A673 (cell line): Measurements from ENCODE around the gene SNF8. TPM values are rescaled to one million over a fixed set of nuclear protein-coding genes. Genes with fewer than 3 reads are reported as not detected.

Experiments
- BruUV-seq: library from RNA; stranded (reverse); fragments of 400-500 nt; replicated peaks from 2 replicates; lab custom pipeline; 2021; lab: Mats Ljungman, UMichigan
- CTCF ChIA-PET: fragments of 300-600 bp; sonication (Branson Sonifier 250); formaldehyde crosslinking; loops from one replicate; lab custom pipeline; 2022; ENCODE audit warnings: antibody characterized with exemption; lab: Charles Lee
- POLR2A ChIA-PET: fragments of 300-600 bp; sonication (Branson Sonifier 250); formaldehyde crosslinking; loops from one replicate; lab custom pipeline; 2022; ENCODE audit warnings: antibody characterized with exemption; ENCODE audit not compliant: low non-redundant PET; lab: Charles Lee
- DNase-seq: peaks from one replicate; pipeline ENCODE4 v3.0.0-alpha.2; 2015; ENCODE audit warnings: low spot score
- H3K27ac ChIP-seq: fragments of 200-600 bp; sonication (generic); 2 replicates; pipeline ENCODE4 v1.5.1; 2016; ENCODE audit warnings: mixed run types, low read depth, mild to moderate bottlenecking, mixed read lengths, antibody characterized with exemption, low read length; ENCODE audit not compliant: poor library complexity, severe bottlenecking
- H3K27me3 ChIP-seq: fragments of 200-600 bp; sonication (generic); replicated peaks from 2 replicates; pipeline ENCODE4 v1.6.1; 2017; ENCODE audit warnings: mixed run types, low read depth, mild to moderate bottlenecking, mixed read lengths, antibody characterized with exemption, low read length; ENCODE audit not compliant: insufficient read depth, poor library complexity
- H3K36me3 ChIP-seq: fragments of 200-600 bp; sonication (generic); 2 replicates; pipeline ENCODE4 v1.6.1; 2016; ENCODE audit warnings: mixed run types, mild to moderate bottlenecking, mixed read lengths, antibody characterized with exemption, low read length; ENCODE audit not compliant: insufficient read depth, poor library complexity, severe bottlenecking
- H3K4me1 ChIP-seq: fragments of 200-600 bp; sonication (generic); 2 replicates; pipeline ENCODE4 v1.6.1; 2017; ENCODE audit warnings: mixed run types, mild to moderate bottlenecking, mixed read lengths, antibody characterized with exemption, low read length; ENCODE audit not compliant: insufficient read depth, poor library complexity, severe bottlenecking
- H3K4me3 ChIP-seq: fragments of 200-600 bp; sonication (generic); 2 replicates; pipeline ENCODE4 v1.5.1; 2016; ENCODE audit warnings: low read depth, mixed run types, mild to moderate bottlenecking, mixed read lengths, low read length; ENCODE audit not compliant: poor library complexity, severe bottlenecking
- H3K9me3 ChIP-seq: fragments of 200-600 bp; sonication (generic); 2 replicates; pipeline ENCODE4 v1.6.1; 2016; ENCODE audit warnings: mixed run types, low read depth, mild to moderate bottlenecking, mixed read lengths, antibody characterized with exemption, low read length; ENCODE audit not compliant: poor library complexity, severe bottlenecking
- EZH2 ChIP-seq: fragments of 200-600 bp; sonication (generic); IDR thresholded peaks from 2 replicates; pipeline ENCODE4 v1.6.1; 2017; ENCODE audit warnings: borderline replicate concordance, low read depth, mild to moderate bottlenecking, mixed read lengths, antibody characterized with exemption, low read length; ENCODE audit not compliant: poor library complexity, severe bottlenecking
- intact Hi-C: fragments of 100-400 bp; cut with micrococcal nuclease; formaldehyde crosslinking; loops from one replicate; pipeline ENCODE4 v1.10.0; 2022; ENCODE audit not compliant: unreplicated experiment
- total RNA-seq: library from RNA; stranded (reverse); gene quantifications from 2 replicates; pipeline ENCODE4 v1.2.3, GENCODE V29; 2021
- TF ChIP-seq, protein P1 (sequence below): fragments of 300-800, 200-600 bp; sonication (generic); conservative IDR thresholded peaks from 2 replicates; pipeline ENCODE4 v1.5.1; 2017; ENCODE audit warnings: low read depth, mild to moderate bottlenecking, antibody characterized with exemption, low read length, moderate library complexity, mixed read lengths

The SNF8 gene
- total RNA-seq, 1 experiment from 2014 or later: 177 TPM

DNA sequence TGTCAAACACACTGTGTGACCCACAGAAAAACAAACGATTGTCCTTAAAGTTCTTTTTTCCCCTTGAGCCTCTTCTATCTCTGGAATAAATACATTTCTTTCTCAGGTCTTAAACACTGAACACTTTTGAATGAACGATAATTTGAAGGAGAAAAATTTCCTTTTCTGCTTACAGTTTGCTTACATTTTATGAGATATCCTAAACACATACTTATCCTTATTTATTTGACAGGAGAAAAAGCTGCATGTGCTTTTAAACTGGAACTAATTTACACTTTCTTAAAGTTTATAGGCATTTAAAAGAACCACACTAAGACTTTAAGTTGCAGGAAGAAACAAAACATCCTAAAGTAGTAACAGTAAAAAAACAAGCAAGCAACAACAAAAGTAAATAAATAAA is 47.8 kb upstream of the SNF8 start:
- Histone ChIP-seq H3K27ac (peak overlapping the region; percentile 100), H3K27me3 (no peaks in the 10 kb centered on the region), H3K4me3 (peak overlapping the region; percentile 17), H3K4me1 (peaks cover 51% of the 10 kb centered on the region), H3K9me3 (no peaks in the 10 kb centered on the region), H3K36me3 (no peaks in the 10 kb centered on the region)
- no peak for DNase-seq
- POLR2A ChIA-PET: no interaction called here
- CTCF ChIA-PET: interaction anchor here (1.1 kb wide), 1 partner anchor 23 kb away, joined by 3 read pairs; no protein-coding TSS in a partner anchor
- intact Hi-C loops: loop anchor here (5.0 kb wide), 1 partner anchor 270 kb away; the partner anchor contains the start of genes PRAC1 and PRAC2
- BruUV-seq: no TSS peak
- TF ChIP-seq, protein P1, sequence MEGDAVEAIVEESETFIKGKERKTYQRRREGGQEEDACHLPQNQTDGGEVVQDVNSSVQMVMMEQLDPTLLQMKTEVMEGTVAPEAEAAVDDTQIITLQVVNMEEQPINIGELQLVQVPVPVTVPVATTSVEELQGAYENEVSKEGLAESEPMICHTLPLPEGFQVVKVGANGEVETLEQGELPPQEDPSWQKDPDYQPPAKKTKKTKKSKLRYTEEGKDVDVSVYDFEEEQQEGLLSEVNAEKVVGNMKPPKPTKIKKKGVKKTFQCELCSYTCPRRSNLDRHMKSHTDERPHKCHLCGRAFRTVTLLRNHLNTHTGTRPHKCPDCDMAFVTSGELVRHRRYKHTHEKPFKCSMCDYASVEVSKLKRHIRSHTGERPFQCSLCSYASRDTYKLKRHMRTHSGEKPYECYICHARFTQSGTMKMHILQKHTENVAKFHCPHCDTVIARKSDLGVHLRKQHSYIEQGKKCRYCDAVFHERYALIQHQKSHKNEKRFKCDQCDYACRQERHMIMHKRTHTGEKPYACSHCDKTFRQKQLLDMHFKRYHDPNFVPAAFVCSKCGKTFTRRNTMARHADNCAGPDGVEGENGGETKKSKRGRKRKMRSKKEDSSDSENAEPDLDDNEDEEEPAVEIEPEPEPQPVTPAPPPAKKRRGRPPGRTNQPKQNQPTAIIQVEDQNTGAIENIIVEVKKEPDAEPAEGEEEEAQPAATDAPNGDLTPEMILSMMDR: no peak
- no peak for TF ChIP-seq EZH2

DNA sequence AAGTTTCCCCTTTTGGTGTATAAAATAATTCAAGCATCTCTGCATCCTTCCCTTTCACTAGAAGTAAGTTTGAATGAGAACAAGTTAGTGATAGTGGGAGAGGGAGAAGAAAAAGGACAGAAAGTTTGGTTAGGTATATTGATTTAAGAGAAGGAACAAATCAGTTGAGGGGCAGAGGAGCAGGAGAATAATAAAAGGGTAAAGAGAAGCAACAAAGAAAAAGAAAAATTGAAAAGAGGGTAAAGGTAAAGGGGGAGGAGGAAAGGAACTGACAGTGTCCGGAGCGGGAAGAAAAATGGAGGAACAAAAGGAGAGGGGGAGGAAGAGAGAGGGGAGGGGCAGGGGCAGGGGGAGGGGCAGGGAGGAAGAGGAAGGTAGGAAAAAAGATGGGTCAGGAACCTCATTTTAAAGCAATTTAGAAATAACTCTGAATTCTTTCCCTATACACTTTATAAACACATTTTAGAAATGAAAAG is 46.3 kb upstream of the SNF8 start:
- POLR2A ChIA-PET: interaction anchor here (0.8 kb wide), 1 partner anchor 47 kb away, joined by 3 read pairs; no protein-coding TSS in a partner anchor
- H3K4me3 ChIP-seq: peak overlapping the region; percentile 33
- intact Hi-C loops: loop anchor here (5.0 kb wide), 1 partner anchor 269 kb away; the partner anchor contains the start of genes PRAC1 and PRAC2
- H3K36me3 ChIP-seq: no peaks in the 10 kb centered on the region
- peak overlapping the region; percentile 100 for H3K27ac ChIP-seq
- H3K27me3 ChIP-seq: no peaks in the 10 kb centered on the region
- peak; percentile 71 for DNase-seq
- H3K9me3 ChIP-seq: no peaks in the 10 kb centered on the region
- CTCF ChIA-PET: no interaction called here
- H3K4me1 ChIP-seq: peaks cover 65% of the 10 kb centered on the region
- TF ChIP-seq, protein P1: no peak
- no peak for TF ChIP-seq EZH2
- no TSS peak for BruUV-seq

DNA sequence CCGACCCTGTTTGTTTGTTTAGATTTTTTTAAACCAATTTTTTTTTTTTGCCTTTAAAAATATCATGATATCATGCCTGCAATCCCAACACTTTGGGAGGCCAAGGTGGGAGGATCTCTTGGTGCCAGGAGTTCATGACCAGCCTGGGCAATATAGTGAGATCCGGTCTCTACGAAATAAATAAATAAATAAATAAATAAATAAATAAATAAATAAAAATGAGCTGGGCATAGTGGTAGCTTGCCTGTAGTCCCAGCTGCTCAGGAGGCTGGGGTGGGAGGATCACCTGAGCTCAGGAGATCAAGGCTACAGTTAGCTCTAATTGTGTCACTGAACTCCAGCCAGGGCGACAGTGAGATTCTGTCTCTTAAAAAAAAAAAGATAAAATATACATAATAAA is 44.5 kb upstream of the SNF8 start:
- no peak for DNase-seq
- no TSS peak for BruUV-seq
- no peaks in the 10 kb centered on the region for H3K9me3 ChIP-seq
- peaks cover 64% of the 10 kb centered on the region for H3K4me1 ChIP-seq
- ChIA-PET POLR2A (no interaction called here), CTCF (no interaction called here)
- intact Hi-C loops: loop anchor here (10.0 kb wide), 1 partner anchor 516 kb away; no protein-coding TSS in a partner anchor
- no peak overlapping the region for H3K27ac ChIP-seq
- H3K4me3 ChIP-seq: no peak overlapping the region
- no peaks in the 10 kb centered on the region for H3K27me3 ChIP-seq
- H3K36me3 ChIP-seq: no peaks in the 10 kb centered on the region
- TF ChIP-seq, protein P1: no peak
- TF ChIP-seq EZH2: no peak
